GM21619 (cell line): ENCODE data around the gene RNU6-1.

Experiments
- ATAC-seq: cut with Tn5 transposase; IDR thresholded peaks from one replicate; pipeline ENCODE4 v1.9.1; 2021; ENCODE audit not compliant: unreplicated experiment

Gene RNU6-1

GRCh38 chr15:67803996-67804843 lies 35.6 kb downstream of the RNU6-1 start:
- ATAC-seq, result no peak

GRCh38 chr15:67803299-67803698 lies 36.5 kb downstream of the RNU6-1 start:
- ATAC-seq, result no peak

- ATAC-seq, result no peak
These were observed 37.6 kb downstream of the RNU6-1 start for GRCh38 chr15:67801926-67802914.

- no peak for ATAC-seq
These were observed 38.7 kb downstream of the RNU6-1 start for GRCh38 chr15:67801142-67801541.

- no peak for ATAC-seq
These were observed 40.0 kb downstream of the RNU6-1 start for GRCh38 chr15:67799801-67800205.

GRCh38 chr15:67796196-67797127 lies 43.4 kb downstream of the RNU6-1 start:
- ATAC-seq, result no peak

GRCh38 chr15:67794832-67795574 lies 44.8 kb downstream of the RNU6-1 start:
- no peak for ATAC-seq

GRCh38 chr15:67792250-67792942 lies 47.4 kb downstream of the RNU6-1 start:
- ATAC-seq, result no peak

- no peak for ATAC-seq
These were observed 49.1 kb downstream of the RNU6-1 start for GRCh38 chr15:67790610-67791319.
